Activated CD8-positive, alpha-beta T cell treated with anti-CD3 and anti-CD28 coated beads, Interleukin-2, amount 10 ng/mL, durations not matched to agents 7 days and 5 days (primary cell): Measurements from ENCODE around the gene TOX2. TPM values are rescaled to one million over a fixed set of nuclear protein-coding genes. Genes with fewer than 3 reads are reported as not detected.

Experiments used
- ATAC-seq: fragments of 150-1000 bp; cut with Tn5 transposase; one replicate; pipeline ENCODE4 v1.10.0; 2021; ENCODE audit warnings: moderate library complexity
- CTCF ChIA-PET: fragments of 350-600 bp; sonication (Branson Sonifier 250); formaldehyde crosslinking; loops from one replicate; lab custom pipeline; 2021; ENCODE audit warnings: antibody characterized with exemption; lab: Charles Lee
- POLR2A ChIA-PET: fragments of 350-600 bp; sonication (Branson Sonifier 250); formaldehyde crosslinking; loops from one replicate; lab custom pipeline; 2021; ENCODE audit warnings: antibody characterized with exemption; lab: Charles Lee
- DNase-seq: peaks from one replicate; pipeline ENCODE4 v3.0.0-alpha.2; 2020
- H3K27ac Mint-ChIP-seq: one replicate; pipeline ENCODE4 v1.8.0; 2021; ENCODE audit warnings: mild to moderate bottlenecking, mixed read lengths
- H3K27me3 Mint-ChIP-seq: one replicate; pipeline ENCODE4 v1.8.0; 2021; ENCODE audit warnings: low read depth, mixed read lengths
- H3K36me3 Mint-ChIP-seq: one replicate; pipeline ENCODE4 v1.8.0; 2021; ENCODE audit warnings: low read depth, mixed read lengths
- H3K4me1 Mint-ChIP-seq: one replicate; pipeline ENCODE4 v1.8.0; 2021; ENCODE audit warnings: low read depth, mixed read lengths
- H3K4me3 Mint-ChIP-seq: one replicate; pipeline ENCODE4 v1.8.0; 2021; ENCODE audit warnings: mild to moderate bottlenecking, mixed read lengths
- H3K9me3 Mint-ChIP-seq: one replicate; pipeline ENCODE4 v1.8.0; 2022; ENCODE audit warnings: mixed read lengths; ENCODE audit not compliant: insufficient read depth
- total RNA-seq, 2 experiments: library from RNA; stranded (reverse); gene quantifications; one replicate each; pipeline ENCODE4 v1.2.3, GENCODE V29; 2021

Gene TOX2
- total RNA-seq, 2 experiments from 2014 or later: 0.31 to 0.61 TPM

GRCh38 chr20:44117296-44118184 is 202.9 kb downstream of the TOX2 start:
- no peak for DNase-seq
- Mint-ChIP-seq H3K4me3 (no peak overlapping the region), H3K36me3 (no peaks in the 10 kb centered on the region), H3K27me3 (peaks cover 24% of the 10 kb centered on the region), H3K4me1 (peaks cover 12% of the 10 kb centered on the region), H3K9me3 (no peaks in the 10 kb centered on the region), H3K27ac (no peak overlapping the region)
- ChIA-PET CTCF (interaction anchor here (0.6 to 5.1 kb wide), 22 partner anchors 8 to 580 kb away, joined by 3 to 157 read pairs (median 6); partner anchors contain the start of genes FITM2 and JPH2), POLR2A (interaction anchor here (1.4 kb wide), 1 partner anchor 72 kb away, joined by 3 read pairs; no protein-coding TSS in a partner anchor)
- ATAC-seq: no peak

- peaks cover 29% of the 10 kb centered on the region for H3K27me3 Mint-ChIP-seq
- ATAC-seq (no peak), DNase-seq (no peak)
- H3K9me3 Mint-ChIP-seq: no peaks in the 10 kb centered on the region
- CTCF ChIA-PET: interaction anchor here (0.7 to 5.1 kb wide), 12 partner anchors 11 to 193 kb away, joined by 3 to 157 read pairs (median 14); partner anchors contain the start of genes FITM2 and JPH2
- H3K27ac Mint-ChIP-seq: no peak overlapping the region
- H3K4me1 Mint-ChIP-seq: peaks cover 10% of the 10 kb centered on the region
- H3K36me3 Mint-ChIP-seq: no peaks in the 10 kb centered on the region
- POLR2A ChIA-PET: interaction anchor here (1.4 kb wide), 1 partner anchor 71 kb away, joined by 3 read pairs; no protein-coding TSS in a partner anchor
- H3K4me3 Mint-ChIP-seq: no peak overlapping the region
Measured at GRCh38 chr20:44118185-44119033, 203.8 kb downstream of the TOX2 start.

Other genes starting within 250 kb of the TOX2 start
- 100 to 1,000 TPM; 129 to 132 TPM for gene MYBL2, start 247.7 kb upstream of the TOX2 start, total RNA-seq
- gene GTSF1L, start 187.8 kb upstream of the TOX2 start, total RNA-seq: not detected